Keratinocyte (primary cell): ENCODE measurements around the gene NDUFAF8. TPM values are rescaled to one million over a fixed set of nuclear protein-coding genes. Genes with fewer than 3 reads are reported as not detected.

Source experiments
- DNase-seq: peaks from one replicate; pipeline ENCODE4 v3.0.0-alpha.2; 2011; ENCODE audit warnings: low read depth, missing footprints, low spot score
- FAIRE-seq: peaks from 2 replicates; lab custom pipeline; 2011; peaks lifted over from hg19 to GRCh38; lab: Jason Lieb, UNC
- H2AFZ ChIP-seq: 2 replicates; pipeline ENCODE4 v1.6.0; 2012; ENCODE audit warnings: low read length, control low read depth, inconsistent platforms; ENCODE audit not compliant: control insufficient read depth
- H3K27ac ChIP-seq: 2 replicates; pipeline ENCODE4 v1.5.1; 2011; ENCODE audit warnings: low read length; ENCODE audit not compliant: control insufficient read depth, insufficient read depth
- H3K27me3 ChIP-seq: 3 replicates; pipeline ENCODE4 v1.6.0; 2011; ENCODE audit warnings: low read length; ENCODE audit not compliant: control insufficient read depth, insufficient read depth; ENCODE audit errors: extremely low read depth
- H3K36me3 ChIP-seq, 2 experiments: 2 replicates in 1 of 2; 3 replicates in 1 of 2; pipeline ENCODE4 v1.5.1; 2011; ENCODE audit warnings: low read length in 2 of 2, mild to moderate bottlenecking in 1 of 2; ENCODE audit not compliant: control insufficient read depth in 2 of 2, insufficient read depth in 2 of 2; ENCODE audit errors: extremely low read depth in 1 of 2
- H3K4me1 ChIP-seq: 3 replicates; pipeline ENCODE4 v1.5.1; 2011; ENCODE audit warnings: low read length; ENCODE audit not compliant: control insufficient read depth, insufficient read depth; ENCODE audit errors: extremely low read depth
- H3K4me2 ChIP-seq: 3 replicates; pipeline ENCODE4 v1.6.0; 2011; ENCODE audit warnings: low read depth, low read length; ENCODE audit not compliant: control insufficient read depth, insufficient read depth; ENCODE audit errors: extremely low read depth
- H3K4me3 ChIP-seq, 3 experiments: fragments of 200-600 bp in 1 of 3; sonication (generic) in 1 of 3; 2 replicates in 2 of 3; 3 replicates in 1 of 3; pipeline ENCODE4 v1.5.1; 2011 to 2016; ENCODE audit warnings: low read length in 3 of 3, mild to moderate bottlenecking in 3 of 3, control low read depth in 2 of 3, inconsistent platforms in 1 of 3, low read depth in 1 of 3, mixed read lengths in 1 of 3, mixed run types in 1 of 3, moderate library complexity in 1 of 3; ENCODE audit not compliant: control insufficient read depth in 2 of 3, insufficient read depth in 2 of 3; ENCODE audit errors: extremely low read depth in 1 of 3
- H3K79me2 ChIP-seq: 2 replicates; pipeline ENCODE4 v1.6.0; 2012; ENCODE audit warnings: low read length; ENCODE audit not compliant: control insufficient read depth, insufficient read depth
- H3K9ac ChIP-seq: 3 replicates; pipeline ENCODE4 v1.6.0; 2011; ENCODE audit warnings: low read length; ENCODE audit not compliant: control insufficient read depth, insufficient read depth; ENCODE audit errors: extremely low read depth
- H3K9me1 ChIP-seq: 3 replicates; pipeline ENCODE4 v1.6.0; 2011; ENCODE audit warnings: low read length; ENCODE audit not compliant: control insufficient read depth, insufficient read depth; ENCODE audit errors: extremely low read depth
- H3K9me3 ChIP-seq: 2 replicates; pipeline ENCODE4 v1.5.1; 2012; ENCODE audit warnings: low read depth, low read length; ENCODE audit not compliant: control insufficient read depth
- H4K20me1 ChIP-seq: 3 replicates; pipeline ENCODE4 v1.6.0; 2011; ENCODE audit warnings: low read length; ENCODE audit not compliant: control insufficient read depth, insufficient read depth; ENCODE audit errors: extremely low read depth
- EZH2 ChIP-seq: IDR thresholded peaks from one replicate; pipeline ENCODE4 v1.6.1; 2012; ENCODE audit warnings: inconsistent platforms, mild to moderate bottlenecking, low read length, moderate library complexity
- dilution Hi-C: fragments of 300-500 bp; cut with MboI; formaldehyde crosslinking; loops from one replicate; pipeline ENCODE4 v1.7.0; 2020; ENCODE audit warnings: low sequenced_read_pairs; ENCODE audit not compliant: extremely low pct_ligation_motif_present
- polyA plus RNA-seq, 5 experiments: library from polyadenylated mRNA; depleted of rRNA in 3 of 5; stranded (reverse) in 3 of 5; stranded (forward) in 1 of 5; unstranded in 1 of 5; fragments of >200 nt; gene quantifications; 1 replicate in 1 of 5; 2 replicates in 3 of 5; 3 replicates in 1 of 5; pipeline versions ENCODE4 v1.2.1 to v1.2.3, GENCODE V29; 2011 to 2012; ENCODE audit warnings: missing spikeins in 2 of 5, low read depth in 1 of 5, low replicate concordance in 1 of 5
- TF ChIP-seq, protein P1 (sequence below), 3 experiments: IDR thresholded peaks in 1 of 3; conservative IDR thresholded peaks in 1 of 3; optimal IDR thresholded peaks in 1 of 3; 2 replicates in 2 of 3; 3 replicates in 1 of 3; pipeline versions ENCODE3 to v1.5.1; 2011; ENCODE audit warnings: low read length in 3 of 3, mild to moderate bottlenecking in 3 of 3, moderate library complexity in 2 of 3, control low read depth in 1 of 3, inconsistent platforms in 1 of 3; ENCODE audit not compliant: insufficient read depth in 2 of 3; ENCODE audit errors: extremely low read depth in 1 of 3

Gene NDUFAF8
- polyA plus RNA-seq, 1 donor (not counting 4 experiments of a cell fraction or from before 2014, with no cell fraction given): 171 TPM

DNA sequence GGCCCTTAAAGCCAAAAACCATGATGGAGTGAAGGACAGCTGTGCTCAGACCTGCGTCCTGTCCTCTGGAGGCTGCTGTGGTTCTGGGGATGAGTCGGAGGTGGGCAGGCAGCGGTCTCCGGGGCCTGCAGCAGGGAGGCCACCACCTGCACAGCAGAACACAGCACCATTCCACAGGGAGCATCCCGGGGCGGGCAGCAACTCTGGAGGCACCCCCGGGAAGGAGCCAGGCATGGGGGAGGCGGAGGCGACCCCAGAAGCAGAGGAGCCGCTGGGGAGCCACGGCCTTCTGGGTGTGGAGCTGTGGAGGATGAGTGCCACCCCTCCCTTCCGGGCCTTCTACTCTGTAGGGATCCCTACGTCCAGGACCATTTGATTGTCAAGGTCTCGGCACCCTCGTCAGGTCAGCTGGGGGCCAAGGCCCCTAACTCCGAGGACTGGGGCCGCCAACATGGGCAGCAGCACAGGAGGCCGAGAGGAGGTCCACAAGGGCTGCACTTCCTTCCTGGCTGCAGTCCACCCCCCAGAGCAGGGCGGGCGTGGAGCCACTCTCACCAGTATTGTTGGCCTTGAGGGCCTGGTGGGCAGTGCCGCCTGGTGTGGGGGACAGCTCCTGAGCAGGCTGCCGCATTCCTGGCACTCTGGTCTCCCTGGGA lies 40.2 kb upstream of the NDUFAF8 start:
- H3K9ac ChIP-seq: no peak overlapping the region
- no peaks in the 10 kb centered on the region for H3K36me3 ChIP-seq
- DNase-seq: no peak
- H3K79me2 ChIP-seq: no peaks in the 10 kb centered on the region
- no peak for FAIRE-seq
- TF ChIP-seq EZH2: no peak
- TF ChIP-seq, protein P1, sequence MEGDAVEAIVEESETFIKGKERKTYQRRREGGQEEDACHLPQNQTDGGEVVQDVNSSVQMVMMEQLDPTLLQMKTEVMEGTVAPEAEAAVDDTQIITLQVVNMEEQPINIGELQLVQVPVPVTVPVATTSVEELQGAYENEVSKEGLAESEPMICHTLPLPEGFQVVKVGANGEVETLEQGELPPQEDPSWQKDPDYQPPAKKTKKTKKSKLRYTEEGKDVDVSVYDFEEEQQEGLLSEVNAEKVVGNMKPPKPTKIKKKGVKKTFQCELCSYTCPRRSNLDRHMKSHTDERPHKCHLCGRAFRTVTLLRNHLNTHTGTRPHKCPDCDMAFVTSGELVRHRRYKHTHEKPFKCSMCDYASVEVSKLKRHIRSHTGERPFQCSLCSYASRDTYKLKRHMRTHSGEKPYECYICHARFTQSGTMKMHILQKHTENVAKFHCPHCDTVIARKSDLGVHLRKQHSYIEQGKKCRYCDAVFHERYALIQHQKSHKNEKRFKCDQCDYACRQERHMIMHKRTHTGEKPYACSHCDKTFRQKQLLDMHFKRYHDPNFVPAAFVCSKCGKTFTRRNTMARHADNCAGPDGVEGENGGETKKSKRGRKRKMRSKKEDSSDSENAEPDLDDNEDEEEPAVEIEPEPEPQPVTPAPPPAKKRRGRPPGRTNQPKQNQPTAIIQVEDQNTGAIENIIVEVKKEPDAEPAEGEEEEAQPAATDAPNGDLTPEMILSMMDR (optimal IDR thresholded peaks at IDR 0.05 in 1 of 3, IDR thresholded peaks at IDR 0.05 in 1 of 3, conservative IDR thresholded peaks at IDR 0.05 in 1 of 3; ENCODE audit: extremely low read depth in 1 of 3, insufficient read depth in 2 of 3, low read length in 3 of 3): no peak
- no peaks in the 10 kb centered on the region for H3K9me1 ChIP-seq
- H3K4me1 ChIP-seq: no peaks in the 10 kb centered on the region
- H3K9me3 ChIP-seq: no peaks in the 10 kb centered on the region
- no peaks in the 10 kb centered on the region for H4K20me1 ChIP-seq
- no peak overlapping the region for H2AFZ ChIP-seq
- no peak overlapping the region for H3K4me3 ChIP-seq
- no peak overlapping the region for H3K4me2 ChIP-seq
- no peak overlapping the region for H3K27ac ChIP-seq
- dilution Hi-C loops: no loop called here
- no peaks in the 10 kb centered on the region for H3K27me3 ChIP-seq

DNA sequence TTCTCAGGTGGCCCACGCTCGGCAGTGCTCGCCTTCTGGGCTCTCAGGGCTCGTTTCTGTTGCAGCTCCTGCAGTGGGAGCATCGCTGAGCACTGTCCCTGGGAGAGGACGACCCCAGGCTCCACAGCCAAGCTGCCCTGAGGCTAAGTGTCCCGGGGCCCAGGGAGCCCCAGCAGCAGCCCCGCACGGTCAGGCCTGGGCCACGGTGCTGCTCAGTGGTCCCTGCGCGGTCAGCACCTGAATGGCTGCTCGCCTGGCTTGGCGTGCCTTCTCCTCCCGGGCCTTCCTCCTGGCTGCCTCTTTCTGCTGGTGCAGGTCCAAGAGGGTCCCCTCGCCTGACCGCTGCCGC lies 39.7 kb upstream of the NDUFAF8 start:
- no peak overlapping the region for H3K27ac ChIP-seq
- dilution Hi-C loops: no loop called here
- no peak overlapping the region for H3K4me2 ChIP-seq
- H3K4me3 ChIP-seq: no peak overlapping the region
- H2AFZ ChIP-seq: no peak overlapping the region
- FAIRE-seq: no peak
- no peak overlapping the region for H3K9ac ChIP-seq
- no peak for TF ChIP-seq EZH2
- TF ChIP-seq, protein P1 (optimal IDR thresholded peaks at IDR 0.05 in 1 of 3, IDR thresholded peaks at IDR 0.05 in 1 of 3, conservative IDR thresholded peaks at IDR 0.05 in 1 of 3; ENCODE audit: extremely low read depth in 1 of 3, insufficient read depth in 2 of 3, low read length in 3 of 3): no peak
- no peaks in the 10 kb centered on the region for H3K79me2 ChIP-seq
- no peaks in the 10 kb centered on the region for H3K4me1 ChIP-seq
- H3K9me3 ChIP-seq: no peaks in the 10 kb centered on the region
- H3K36me3 ChIP-seq: no peaks in the 10 kb centered on the region
- no peak for DNase-seq
- H3K27me3 ChIP-seq: no peaks in the 10 kb centered on the region
- no peaks in the 10 kb centered on the region for H3K9me1 ChIP-seq
- H4K20me1 ChIP-seq: no peaks in the 10 kb centered on the region
